Neural progenitor cell (in vitro differentiated cells): ENCODE measurements around the gene POLR2L. TPM values are rescaled to one million over a fixed set of nuclear protein-coding genes. Genes with fewer than 3 reads are reported as not detected.
A peak's percentile ranks its signal among the peaks of the same experiment; 100 is the strongest.

ENCODE experiments used
- DNase-seq: peaks from one replicate; pipeline ENCODE4 v3.0.0-alpha.2; 2016; ENCODE audit warnings: low spot score
- H2AFZ ChIP-seq: fragments of 200-600 bp; sonication (generic); replicated peaks from 2 replicates; pipeline ENCODE4 v1.6.1; 2016; ENCODE audit warnings: antibody characterized with exemption
- H3F3A ChIP-seq: fragments of 200-600 bp; sonication (generic); 2 replicates; pipeline ENCODE4 v1.6.1; 2016; ENCODE audit warnings: antibody characterized with exemption, low read depth
- H3K27ac ChIP-seq: fragments of 200-600 bp; sonication (generic); 2 replicates; pipeline ENCODE4 v1.5.1; 2016; ENCODE audit warnings: mild to moderate bottlenecking
- H3K27me3 ChIP-seq: fragments of 200-600 bp; sonication (generic); 2 replicates; pipeline ENCODE4 v1.6.1; 2016; ENCODE audit warnings: mild to moderate bottlenecking, moderate library complexity
- H3K36me3 ChIP-seq: fragments of 200-600 bp; sonication (generic); 2 replicates; pipeline ENCODE4 v1.5.1; 2016
- H3K4me1 ChIP-seq: fragments of 200-600 bp; sonication (generic); 2 replicates; pipeline ENCODE4 v1.6.1; 2016; ENCODE audit warnings: mixed run types
- H3K4me2 ChIP-seq: fragments of 200-600 bp; sonication (generic); 2 replicates; pipeline ENCODE4 v1.6.1; 2016
- H3K4me3 ChIP-seq: fragments of 200-600 bp; sonication (generic); 2 replicates; pipeline ENCODE4 v1.5.1; 2016
- H3K79me2 ChIP-seq: fragments of 200-600 bp; sonication (generic); 2 replicates; pipeline ENCODE4 v1.6.1; 2016; ENCODE audit warnings: low read depth
- H3K9ac ChIP-seq: fragments of 200-600 bp; sonication (generic); 2 replicates; pipeline ENCODE4 v1.6.1; 2016
- H3K9me3 ChIP-seq: fragments of 200-600 bp; sonication (generic); 2 replicates; pipeline ENCODE4 v1.5.1; 2016; ENCODE audit warnings: low read depth
- H4K20me1 ChIP-seq: fragments of 200-600 bp; sonication (generic); 2 replicates; pipeline ENCODE4 v1.6.1; 2016; ENCODE audit warnings: low read depth
- H3K27ac Mint-ChIP-seq: 3 replicates; pipeline ENCODE4 v1.8.0; 2021; ENCODE audit warnings: mixed read lengths
- H3K27me3 Mint-ChIP-seq: 2 replicates; pipeline ENCODE4 v1.8.0; 2022; ENCODE audit warnings: low read depth, mild to moderate bottlenecking, inconsistent platforms, moderate library complexity, mixed read lengths; ENCODE audit not compliant: insufficient read depth
- H3K36me3 Mint-ChIP-seq: 3 replicates; pipeline ENCODE4 v1.8.0; 2021; ENCODE audit warnings: mixed read lengths
- H3K4me1 Mint-ChIP-seq: 3 replicates; pipeline ENCODE4 v1.8.0; 2021; ENCODE audit warnings: mixed read lengths
- H3K4me3 Mint-ChIP-seq: 3 replicates; pipeline ENCODE4 v1.8.0; 2021; ENCODE audit warnings: mild to moderate bottlenecking, moderate library complexity, mixed read lengths
- H3K9me3 Mint-ChIP-seq: 3 replicates; pipeline ENCODE4 v1.8.0; 2020; ENCODE audit warnings: mixed read lengths
- EZH2 ChIP-seq: fragments of 200-600 bp; sonication (generic); IDR thresholded peaks from 2 replicates; pipeline ENCODE4 v1.6.1; 2017; ENCODE audit warnings: antibody characterized with exemption, mild to moderate bottlenecking, moderate library complexity
- EZH2phosphoT487 ChIP-seq: fragments of 200-600 bp; sonication (generic); IDR thresholded peaks from 2 replicates; pipeline ENCODE4 v1.6.1; 2017; ENCODE audit warnings: antibody characterized with exemption
- total RNA-seq: library from RNA; depleted of rRNA; stranded (reverse); fragments of >200 nt; gene quantifications from 2 replicates; pipeline ENCODE4 v1.2.3, GENCODE V29; 2015; ENCODE audit warnings: low replicate concordance
- TF ChIP-seq, protein P1 (sequence below): fragments of 200-600 bp; sonication (generic); IDR thresholded peaks from 2 replicates; pipeline ENCODE4 v1.5.1; 2017; ENCODE audit warnings: antibody characterized with exemption, mild to moderate bottlenecking

The POLR2L gene
- total RNA-seq, 1 donor from 2014 or later = 12.9 TPM

DNA sequence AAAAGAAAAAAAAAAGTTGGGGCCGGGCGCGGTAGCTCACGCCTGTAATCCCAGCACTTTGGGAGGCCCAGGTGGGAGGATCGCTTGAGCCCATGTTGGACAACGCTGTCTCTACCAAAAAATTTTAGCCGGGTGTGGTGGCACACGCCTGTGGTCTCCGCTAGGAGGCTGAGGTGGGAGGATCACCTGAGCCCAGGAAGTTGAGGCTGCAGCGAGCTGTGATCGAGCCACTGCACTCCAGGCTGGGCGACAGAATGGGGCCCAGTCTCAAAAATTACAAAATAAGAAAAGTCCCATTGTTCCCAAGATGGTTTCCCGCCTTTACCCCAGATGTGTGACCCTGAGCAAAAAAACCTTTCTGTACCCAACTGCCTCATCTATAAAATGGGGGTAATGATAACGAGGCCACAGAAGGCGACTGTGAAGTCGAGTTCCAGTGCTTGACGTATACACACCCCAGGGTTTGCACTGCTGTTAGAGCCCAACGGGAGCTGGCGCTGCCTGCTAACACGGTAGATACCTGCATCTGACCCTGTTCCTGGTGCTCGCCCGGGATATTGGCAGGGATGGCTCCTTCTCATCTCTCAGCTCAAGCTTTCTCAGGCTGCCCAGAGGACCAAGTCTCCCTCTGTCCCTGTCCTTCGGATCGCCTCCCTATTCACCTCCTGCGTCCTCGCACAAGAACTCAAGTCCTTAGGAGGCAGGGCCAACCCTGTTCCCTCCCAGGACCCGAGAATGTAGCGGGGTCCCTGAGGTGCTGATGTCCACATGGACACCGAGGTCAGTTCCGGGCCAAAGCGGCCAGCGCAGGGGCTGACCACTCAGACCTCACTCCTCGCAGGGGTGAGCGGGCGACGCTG is 33.7 kb downstream of the POLR2L start:
- H3K79me2 ChIP-seq = peaks cover 47% of the 10 kb centered on the region
- Mint-ChIP-seq H3K27ac (peak overlapping the region; percentile 87), H3K9me3 (no peaks in the 10 kb centered on the region), H3K27me3 (peaks cover 3% of the 10 kb centered on the region), H3K4me1 (peaks cover 27% of the 10 kb centered on the region), H3K36me3 (peaks cover 8% of the 10 kb centered on the region), H3K4me3 (peak overlapping the region; percentile 94)
- peak overlapping the region; percentile 86 for H3K4me3 ChIP-seq
- no peaks in the 10 kb centered on the region for H3K27me3 ChIP-seq
- DNase-seq = no peak
- peaks cover 32% of the 10 kb centered on the region for H4K20me1 ChIP-seq
- peaks cover 3% of the 10 kb centered on the region for H3K36me3 ChIP-seq
- H3K27ac ChIP-seq = peak overlapping the region; percentile 31
- H3K4me1 ChIP-seq = peaks cover 21% of the 10 kb centered on the region
- H3K4me2 ChIP-seq = peak overlapping the region; percentile 90
- no peaks in the 10 kb centered on the region for H3K9me3 ChIP-seq
- H3F3A ChIP-seq = peaks cover 57% of the 10 kb centered on the region
- H2AFZ ChIP-seq = peak overlapping the region; percentile 97
- TF ChIP-seq, protein P1, sequence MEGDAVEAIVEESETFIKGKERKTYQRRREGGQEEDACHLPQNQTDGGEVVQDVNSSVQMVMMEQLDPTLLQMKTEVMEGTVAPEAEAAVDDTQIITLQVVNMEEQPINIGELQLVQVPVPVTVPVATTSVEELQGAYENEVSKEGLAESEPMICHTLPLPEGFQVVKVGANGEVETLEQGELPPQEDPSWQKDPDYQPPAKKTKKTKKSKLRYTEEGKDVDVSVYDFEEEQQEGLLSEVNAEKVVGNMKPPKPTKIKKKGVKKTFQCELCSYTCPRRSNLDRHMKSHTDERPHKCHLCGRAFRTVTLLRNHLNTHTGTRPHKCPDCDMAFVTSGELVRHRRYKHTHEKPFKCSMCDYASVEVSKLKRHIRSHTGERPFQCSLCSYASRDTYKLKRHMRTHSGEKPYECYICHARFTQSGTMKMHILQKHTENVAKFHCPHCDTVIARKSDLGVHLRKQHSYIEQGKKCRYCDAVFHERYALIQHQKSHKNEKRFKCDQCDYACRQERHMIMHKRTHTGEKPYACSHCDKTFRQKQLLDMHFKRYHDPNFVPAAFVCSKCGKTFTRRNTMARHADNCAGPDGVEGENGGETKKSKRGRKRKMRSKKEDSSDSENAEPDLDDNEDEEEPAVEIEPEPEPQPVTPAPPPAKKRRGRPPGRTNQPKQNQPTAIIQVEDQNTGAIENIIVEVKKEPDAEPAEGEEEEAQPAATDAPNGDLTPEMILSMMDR = no peak
- TF ChIP-seq EZH2phosphoT487 (no peak), EZH2 (no peak)
- H3K9ac ChIP-seq = peak overlapping the region; percentile 91

DNA sequence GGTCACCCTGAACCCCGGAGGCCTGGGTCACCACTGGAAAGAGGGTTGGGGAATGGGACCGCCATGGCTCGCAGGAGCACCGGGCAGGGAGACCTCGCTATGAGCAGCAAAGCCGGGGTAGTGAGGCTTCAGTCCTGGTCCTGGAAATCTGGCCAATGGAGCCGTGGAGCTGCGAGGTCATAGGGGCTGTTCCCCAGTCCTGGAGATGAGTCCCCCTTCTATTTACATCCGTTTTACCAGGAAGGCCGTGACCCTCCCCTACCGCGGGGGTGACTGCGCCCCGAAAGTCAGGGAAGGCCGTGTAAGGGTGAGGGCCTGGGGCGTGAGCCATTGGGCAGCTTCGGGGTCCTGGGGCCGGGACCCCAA is 37.7 kb downstream of the POLR2L start:
- peak overlapping the region; percentile 22 for H3K9ac ChIP-seq
- no peak overlapping the region for H3K27ac ChIP-seq
- H2AFZ ChIP-seq = peak overlapping the region; percentile 53
- H3K4me2 ChIP-seq = peak overlapping the region; percentile 94
- peaks cover 23% of the 10 kb centered on the region for H3K79me2 ChIP-seq
- DNase-seq = no peak
- H3K36me3 ChIP-seq = no peaks in the 10 kb centered on the region
- peaks cover 12% of the 10 kb centered on the region for H3K4me1 ChIP-seq
- Mint-ChIP-seq H3K4me1 (peaks cover 17% of the 10 kb centered on the region), H3K36me3 (no peaks in the 10 kb centered on the region), H3K27ac (no peak overlapping the region), H3K27me3 (peaks cover 2% of the 10 kb centered on the region), H3K4me3 (peak overlapping the region; percentile 83), H3K9me3 (no peaks in the 10 kb centered on the region)
- TF ChIP-seq EZH2 (no peak), EZH2phosphoT487 (no peak)
- TF ChIP-seq, protein P1 = no peak
- H3F3A ChIP-seq = peaks cover 28% of the 10 kb centered on the region
- H3K27me3 ChIP-seq = no peaks in the 10 kb centered on the region
- H3K9me3 ChIP-seq = no peaks in the 10 kb centered on the region
- peaks cover 9% of the 10 kb centered on the region for H4K20me1 ChIP-seq
- H3K4me3 ChIP-seq = peak overlapping the region; percentile 72

DNA sequence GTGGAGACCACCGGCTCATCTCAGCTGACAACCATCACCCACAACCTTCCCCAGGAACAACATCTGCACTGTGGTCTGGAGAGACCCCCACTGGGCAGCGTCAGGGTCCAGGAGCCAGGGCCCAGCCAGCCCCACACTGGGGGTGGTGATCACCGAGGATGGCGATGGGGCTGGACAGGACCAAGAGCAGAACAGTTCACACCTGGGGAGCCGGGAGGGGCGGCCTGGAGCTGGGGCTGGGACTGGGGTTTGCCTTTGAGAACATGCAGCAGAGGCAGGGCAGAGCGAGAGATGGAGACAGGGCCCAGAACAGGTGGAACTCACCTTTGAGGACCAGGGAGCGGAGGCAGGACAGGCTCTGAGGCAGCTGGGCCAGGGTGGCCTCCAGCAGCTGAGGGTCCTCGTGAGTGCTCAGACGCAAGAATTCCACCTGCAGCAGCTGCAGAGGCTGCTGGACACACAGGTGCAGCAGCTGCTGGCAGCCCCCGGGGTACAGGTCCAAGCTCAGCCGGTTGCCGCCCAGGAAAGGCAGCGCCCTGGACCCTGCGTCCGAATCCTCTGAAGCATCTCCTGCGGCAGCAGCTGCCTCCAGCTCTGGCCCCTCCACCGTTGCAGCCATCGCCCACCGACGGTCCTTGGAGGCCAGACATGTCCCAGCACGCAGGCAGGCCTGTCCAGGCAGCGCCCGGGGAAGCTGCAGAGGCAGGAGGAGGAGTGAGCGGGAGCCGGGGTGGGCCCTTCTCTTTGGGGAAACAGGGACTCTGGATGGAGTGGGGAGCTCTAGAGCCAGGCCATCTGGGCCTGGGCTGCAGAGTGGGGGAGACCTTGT is 38.3 kb downstream of the POLR2L start:
- Mint-ChIP-seq H3K4me3 (peak overlapping the region; percentile 83), H3K36me3 (no peaks in the 10 kb centered on the region), H3K27ac (no peak overlapping the region), H3K4me1 (peaks cover 16% of the 10 kb centered on the region), H3K27me3 (peaks cover 2% of the 10 kb centered on the region), H3K9me3 (no peaks in the 10 kb centered on the region)
- no peak for DNase-seq
- peaks cover 15% of the 10 kb centered on the region for H4K20me1 ChIP-seq
- H3K9me3 ChIP-seq = no peaks in the 10 kb centered on the region
- peak overlapping the region; percentile 72 for H3K4me3 ChIP-seq
- H3K27ac ChIP-seq = no peak overlapping the region
- H3K36me3 ChIP-seq = no peaks in the 10 kb centered on the region
- peaks cover 12% of the 10 kb centered on the region for H3K4me1 ChIP-seq
- peak overlapping the region; percentile 94 for H3K4me2 ChIP-seq
- no peak overlapping the region for H2AFZ ChIP-seq
- H3K79me2 ChIP-seq = peaks cover 20% of the 10 kb centered on the region
- H3K9ac ChIP-seq = peak overlapping the region; percentile 22
- peaks cover 30% of the 10 kb centered on the region for H3F3A ChIP-seq
- TF ChIP-seq EZH2 = no peak
- TF ChIP-seq, protein P1 = no peak
- no peak for TF ChIP-seq EZH2phosphoT487
- H3K27me3 ChIP-seq = no peaks in the 10 kb centered on the region
